Activated naive CD8-positive, alpha-beta T cell treated with anti-CD3 and anti-CD28 coated beads for 36 hours (primary cell): Measurements from ENCODE around the gene TMEM231. TPM values are rescaled to one million over a fixed set of nuclear protein-coding genes. Genes with fewer than 3 reads are reported as not detected.
A peak's percentile ranks its signal among the peaks of the same experiment; 100 is the strongest.
"Not testable (repeated sequence)": the region's sequence is repeated elsewhere in the genome, so short reads cannot be mapped to it uniquely, and the experiment has no call there.

Experiments
- DNase-seq: peaks from one replicate; pipeline ENCODE4 v3.0.0; 2021
- H3K27ac Mint-ChIP-seq: one replicate; pipeline ENCODE4 v1.8.0; 2022; ENCODE audit warnings: mild to moderate bottlenecking, moderate library complexity, mixed read lengths
- H3K27me3 Mint-ChIP-seq: one replicate; pipeline ENCODE4 v1.8.0; 2022; ENCODE audit warnings: mild to moderate bottlenecking, mixed read lengths
- H3K36me3 Mint-ChIP-seq: one replicate; pipeline ENCODE4 v1.8.0; 2021; ENCODE audit warnings: mild to moderate bottlenecking, mixed read lengths
- H3K4me1 Mint-ChIP-seq: one replicate; pipeline ENCODE4 v1.8.0; 2021; ENCODE audit warnings: mixed read lengths
- H3K4me3 Mint-ChIP-seq: one replicate; pipeline ENCODE4 v1.8.0; 2022; ENCODE audit warnings: mild to moderate bottlenecking, moderate library complexity, mixed read lengths
- H3K9me3 Mint-ChIP-seq: one replicate; pipeline ENCODE4 v1.8.0; 2022; ENCODE audit warnings: mixed read lengths
- total RNA-seq, 2 experiments: library from RNA; stranded (reverse); gene quantifications; one replicate each; pipeline ENCODE4 v1.2.3, GENCODE V29; 2021

The TMEM231 gene, protein sequence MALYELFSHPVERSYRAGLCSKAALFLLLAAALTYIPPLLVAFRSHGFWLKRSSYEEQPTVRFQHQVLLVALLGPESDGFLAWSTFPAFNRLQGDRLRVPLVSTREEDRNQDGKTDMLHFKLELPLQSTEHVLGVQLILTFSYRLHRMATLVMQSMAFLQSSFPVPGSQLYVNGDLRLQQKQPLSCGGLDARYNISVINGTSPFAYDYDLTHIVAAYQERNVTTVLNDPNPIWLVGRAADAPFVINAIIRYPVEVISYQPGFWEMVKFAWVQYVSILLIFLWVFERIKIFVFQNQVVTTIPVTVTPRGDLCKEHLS
- total RNA-seq, result 1 to 10 TPM; 4.0 to 4.4 TPM

DNA sequence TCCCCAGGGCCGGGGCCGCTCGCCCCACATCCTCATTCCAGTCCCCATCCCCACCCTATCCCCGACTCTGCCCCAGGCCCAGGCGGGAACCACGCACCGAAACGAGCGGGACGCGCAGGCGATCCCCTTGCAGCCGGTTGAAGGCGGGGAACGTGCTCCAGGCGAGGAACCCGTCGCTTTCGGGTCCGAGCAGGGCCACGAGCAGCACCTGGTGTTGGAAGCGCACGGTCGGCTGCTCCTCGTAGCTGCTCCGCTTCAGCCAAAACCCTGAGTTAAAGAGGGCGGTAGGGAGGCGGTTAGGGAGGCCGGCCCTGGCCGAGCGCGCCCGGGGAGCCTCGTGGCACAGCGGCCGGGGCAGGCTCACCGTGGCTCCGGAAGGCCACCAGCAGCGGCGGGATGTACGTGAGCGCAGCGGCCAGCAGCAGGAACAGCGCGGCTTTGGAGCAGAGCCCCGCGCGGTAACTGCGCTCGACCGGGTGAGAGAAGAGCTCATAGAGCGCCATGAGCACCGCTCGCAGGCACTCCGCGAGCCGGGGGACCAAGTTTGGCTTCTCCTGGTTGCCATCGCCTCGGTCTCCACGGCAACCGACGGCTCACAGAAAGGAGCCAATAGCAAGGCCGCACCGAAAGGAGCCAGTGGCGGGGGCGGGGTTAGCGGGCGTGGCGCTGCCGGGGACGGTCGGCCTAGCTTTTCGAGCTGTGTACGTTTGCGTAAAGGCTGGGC, at the start of gene TMEM231:
Gene TMEM231 (minus strand): TSS at position 546 of the 724 bp plus-strand sequence. CDS start 43 bp downstream, at position 503.
- H3K27me3 Mint-ChIP-seq, result peaks cover 34% of the 10 kb centered on the region
- peak within 1 kb of the TSS; percentile 94 for H3K4me3 Mint-ChIP-seq
- peak within 1 kb of the TSS; percentile 86 for H3K27ac Mint-ChIP-seq
- peak; percentile 97 for DNase-seq
- H3K4me1 Mint-ChIP-seq, result peaks cover 4% of the 10 kb centered on the region
- H3K9me3 Mint-ChIP-seq, result no peaks in the 10 kb centered on the region
- no peaks in the 10 kb centered on the region for H3K36me3 Mint-ChIP-seq

DNA sequence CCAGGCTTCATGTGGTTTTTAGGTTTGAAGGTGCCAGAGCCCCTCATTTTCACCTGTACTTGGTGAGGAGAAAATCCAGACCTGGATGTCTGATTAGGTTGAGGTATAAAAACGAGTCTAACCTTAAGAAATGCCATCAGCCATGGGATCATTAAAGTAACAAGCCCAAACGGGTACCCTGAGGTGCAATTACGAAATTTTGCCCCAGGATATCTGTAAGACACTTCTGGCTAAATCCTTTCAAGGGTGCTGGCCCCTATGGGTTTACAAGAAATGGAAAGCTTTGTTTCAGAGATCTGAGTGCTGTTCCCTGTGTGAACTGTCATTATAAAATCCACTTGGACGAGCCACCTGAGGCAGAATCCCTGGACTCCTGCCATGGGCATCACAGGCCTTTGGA, 47.2 kb upstream of the TMEM231 start:
- Mint-ChIP-seq H3K9me3 (peaks cover 6% of the 10 kb centered on the region), H3K27ac (no peak overlapping the region)

DNA sequence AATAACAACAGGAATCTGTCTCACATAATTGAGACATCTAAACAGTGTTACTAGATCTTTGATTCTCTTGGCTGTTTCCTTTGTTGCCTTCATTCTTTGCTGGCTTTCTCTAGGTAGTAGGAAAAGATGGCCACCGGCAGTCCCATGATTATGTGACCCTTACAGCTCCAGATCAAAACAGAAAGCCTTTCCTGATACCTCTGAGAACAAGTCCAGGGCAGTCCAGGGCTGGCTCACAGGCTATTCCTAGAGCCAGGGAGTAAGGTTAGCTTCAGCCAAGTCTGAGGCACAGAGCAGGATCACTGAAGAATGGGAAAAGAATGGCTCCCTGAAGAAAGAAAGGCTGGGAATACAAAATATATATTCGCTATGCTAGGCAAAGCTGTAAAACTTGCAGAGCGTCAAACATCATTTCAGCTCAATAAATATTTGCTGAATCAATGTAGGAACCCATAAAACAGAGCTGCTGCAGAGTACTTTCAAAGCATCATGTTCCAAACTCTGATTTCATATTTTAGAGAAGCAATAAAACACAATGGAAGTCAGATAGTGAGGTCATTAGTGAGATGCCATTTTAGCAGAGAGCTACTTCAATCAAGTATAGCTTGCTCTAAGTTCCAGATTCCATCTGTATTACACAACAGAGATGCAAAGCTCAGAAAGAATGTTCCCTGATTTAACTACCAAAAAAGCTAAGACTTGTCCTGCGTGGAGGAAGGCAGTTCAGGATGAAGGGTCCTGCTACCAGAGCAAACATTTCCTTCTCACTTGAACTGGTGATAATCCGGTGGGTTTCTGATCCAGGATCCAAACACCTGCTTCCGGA, 43.6 kb upstream of the TMEM231 start:
- peaks cover 3% of the 10 kb centered on the region for H3K4me1 Mint-ChIP-seq
- peaks cover 48% of the 10 kb centered on the region for H3K36me3 Mint-ChIP-seq

More for the DNA sequence above, 47.2 kb upstream of the TMEM231 start:
- H3K36me3 Mint-ChIP-seq, result peaks cover 42% of the 10 kb centered on the region
- no peaks in the 10 kb centered on the region for H3K27me3 Mint-ChIP-seq
- no peak overlapping the region for H3K4me3 Mint-ChIP-seq
- DNase-seq, result no peak
- no peaks in the 10 kb centered on the region for H3K4me1 Mint-ChIP-seq

DNA sequence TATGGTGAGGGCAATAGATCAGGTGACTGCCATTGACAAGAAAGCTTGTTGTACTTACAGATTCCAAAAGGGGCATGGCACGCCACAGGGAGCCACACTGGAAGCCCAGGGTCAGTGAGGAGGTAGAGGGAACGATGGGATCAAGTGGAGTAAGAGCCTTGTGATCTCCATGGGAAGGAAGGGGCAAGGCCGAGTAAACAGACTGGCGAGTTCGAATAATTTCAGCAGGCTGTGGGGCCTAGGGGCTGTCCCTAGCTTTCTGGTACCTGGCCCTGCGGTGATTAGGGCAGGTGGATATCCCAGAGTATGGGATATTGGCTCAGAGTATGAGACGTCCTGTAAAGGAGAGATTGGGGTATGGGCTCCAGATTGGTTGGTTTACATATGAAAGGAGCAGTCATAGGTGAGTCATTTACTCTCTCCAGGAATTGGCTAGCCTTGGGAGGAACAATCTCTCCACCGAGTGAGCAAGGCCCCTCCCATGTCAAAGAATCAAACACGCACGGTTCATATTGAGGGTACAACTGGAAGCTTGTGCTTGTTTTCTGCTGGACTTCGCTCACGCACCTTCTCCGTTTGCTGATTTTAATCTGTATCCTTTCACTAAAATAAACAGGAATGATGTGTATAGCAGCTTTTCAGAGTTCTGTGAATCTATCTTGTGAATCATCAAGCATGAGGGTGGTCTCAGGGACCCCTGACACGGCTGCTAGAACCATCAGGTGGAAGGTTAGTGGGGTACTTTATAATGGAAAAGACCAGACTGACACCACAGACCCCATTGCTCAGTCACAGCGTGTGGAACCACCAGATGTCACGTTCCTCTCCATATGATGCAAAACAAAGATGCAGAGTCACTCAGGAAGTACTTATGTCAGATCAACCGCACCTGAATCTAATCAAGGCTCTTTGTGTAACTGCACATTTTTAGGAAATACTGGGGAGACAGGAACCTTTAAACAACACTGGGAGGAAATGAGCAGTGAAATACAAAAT, 38.1 kb upstream of the TMEM231 start:
- no peaks in the 10 kb centered on the region for H3K27me3 Mint-ChIP-seq
- H3K27ac Mint-ChIP-seq, result peak overlapping the region; percentile 77
- peaks cover 13% of the 10 kb centered on the region for H3K4me1 Mint-ChIP-seq
- DNase-seq, result no peak
- peaks cover 19% of the 10 kb centered on the region for H3K36me3 Mint-ChIP-seq
- no peaks in the 10 kb centered on the region for H3K9me3 Mint-ChIP-seq
- no peak overlapping the region for H3K4me3 Mint-ChIP-seq

More for the DNA sequence above, 43.6 kb upstream of the TMEM231 start:
- H3K27me3 Mint-ChIP-seq, result no peaks in the 10 kb centered on the region
- DNase-seq, result no peak
- H3K9me3 Mint-ChIP-seq, result peaks cover 6% of the 10 kb centered on the region
- no peak overlapping the region for H3K27ac Mint-ChIP-seq
- no peak overlapping the region for H3K4me3 Mint-ChIP-seq

DNA sequence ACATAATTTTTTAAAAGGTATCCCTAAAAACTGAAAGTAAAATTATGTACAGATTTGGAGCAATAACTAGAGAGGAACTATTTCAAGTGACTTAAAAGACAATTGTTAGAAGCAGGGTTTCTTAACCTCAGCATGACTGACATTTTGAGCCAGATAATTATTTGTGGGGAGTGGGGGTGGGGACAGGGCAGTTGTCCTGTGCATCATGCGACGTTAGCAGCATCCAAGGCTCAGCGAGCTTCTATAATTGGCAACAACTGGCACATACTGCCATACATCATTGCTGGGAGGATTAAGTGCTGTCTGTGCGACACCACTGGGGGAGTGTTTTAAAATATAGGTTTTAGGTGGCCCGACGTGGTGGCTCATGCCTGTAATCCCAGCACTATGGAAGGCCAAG, 37.3 kb upstream of the TMEM231 start:
- peaks cover 17% of the 10 kb centered on the region for H3K36me3 Mint-ChIP-seq
- no peaks in the 10 kb centered on the region for H3K27me3 Mint-ChIP-seq
- no peak overlapping the region for H3K4me3 Mint-ChIP-seq
- DNase-seq, result no peak
- H3K9me3 Mint-ChIP-seq, result no peaks in the 10 kb centered on the region
- H3K27ac Mint-ChIP-seq, result no peak overlapping the region
- H3K4me1 Mint-ChIP-seq, result peaks cover 13% of the 10 kb centered on the region

DNA sequence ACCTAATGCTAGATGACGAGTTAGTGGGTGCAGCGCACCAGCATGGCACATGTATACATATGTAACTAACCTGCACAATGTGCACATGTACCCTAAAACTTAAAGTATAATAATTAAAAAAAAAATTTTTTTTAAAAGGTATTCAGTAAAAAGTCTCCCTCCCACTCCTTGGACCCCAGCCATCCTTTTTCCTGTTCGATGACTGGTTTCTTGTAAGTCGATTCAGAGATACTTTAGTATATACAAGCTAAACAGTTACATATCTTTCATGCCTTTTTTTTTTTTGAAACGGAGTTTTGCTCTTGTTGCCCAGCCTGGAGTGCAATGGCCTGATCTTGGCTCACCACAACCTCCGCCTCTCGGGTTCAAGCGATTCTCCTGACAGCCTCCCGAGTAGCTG, 35.9 kb upstream of the TMEM231 start:
- H3K27ac Mint-ChIP-seq, DNase-seq, H3K27me3 Mint-ChIP-seq, H3K4me3 Mint-ChIP-seq, H3K36me3 Mint-ChIP-seq, H3K9me3 Mint-ChIP-seq: not testable (repeated sequence)
- peaks cover 13% of the 10 kb centered on the region for H3K4me1 Mint-ChIP-seq

DNA sequence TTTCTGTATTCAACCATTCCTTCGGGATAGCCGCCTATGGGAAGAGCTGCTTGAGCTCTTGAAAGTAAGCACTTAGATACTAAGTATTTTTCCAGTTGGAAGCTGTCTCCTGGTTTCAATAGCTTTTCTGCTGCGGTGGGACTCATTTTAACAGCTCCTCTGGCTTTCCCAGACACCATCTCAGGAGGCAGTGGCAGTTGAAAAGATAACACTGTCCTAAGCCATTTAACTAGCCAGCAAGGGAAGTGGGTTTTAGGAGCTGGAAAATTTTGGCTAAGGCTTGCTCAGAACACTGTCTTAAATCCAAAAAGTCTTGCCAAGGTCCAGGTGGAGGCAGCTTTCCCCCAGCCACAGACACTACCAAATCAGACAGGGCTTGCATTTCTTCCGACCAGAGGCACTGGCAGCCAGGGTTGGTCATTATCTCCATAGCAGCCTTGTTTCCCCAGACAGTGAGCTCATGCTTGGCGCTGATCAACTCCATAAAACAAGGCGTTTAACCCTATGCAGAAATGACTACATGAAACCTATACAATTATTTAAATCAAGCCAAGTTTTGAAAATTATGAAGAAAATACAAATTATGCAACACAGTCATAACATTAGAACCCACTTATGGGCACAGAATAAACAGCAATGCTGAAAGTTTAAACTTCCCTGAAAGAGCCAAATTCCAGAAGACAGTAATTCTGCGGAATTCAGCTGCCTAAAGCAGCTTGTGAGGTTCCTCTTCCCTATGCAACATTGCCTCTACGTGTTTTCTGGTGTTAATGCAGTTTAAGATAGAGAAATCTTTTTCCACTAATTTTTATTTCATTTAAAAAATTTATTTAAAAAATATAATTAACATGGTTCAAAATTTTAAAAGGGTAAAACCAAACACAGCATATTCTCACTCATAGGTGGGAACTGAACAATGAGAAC, 35.1 kb upstream of the TMEM231 start:
- Mint-ChIP-seq H3K4me1 (peaks cover 13% of the 10 kb centered on the region), H3K36me3 (peaks cover 5% of the 10 kb centered on the region), H3K9me3 (no peaks in the 10 kb centered on the region), H3K27me3 (no peaks in the 10 kb centered on the region), H3K4me3 (no peak overlapping the region), H3K27ac (no peak overlapping the region)
- no peak for DNase-seq

DNA sequence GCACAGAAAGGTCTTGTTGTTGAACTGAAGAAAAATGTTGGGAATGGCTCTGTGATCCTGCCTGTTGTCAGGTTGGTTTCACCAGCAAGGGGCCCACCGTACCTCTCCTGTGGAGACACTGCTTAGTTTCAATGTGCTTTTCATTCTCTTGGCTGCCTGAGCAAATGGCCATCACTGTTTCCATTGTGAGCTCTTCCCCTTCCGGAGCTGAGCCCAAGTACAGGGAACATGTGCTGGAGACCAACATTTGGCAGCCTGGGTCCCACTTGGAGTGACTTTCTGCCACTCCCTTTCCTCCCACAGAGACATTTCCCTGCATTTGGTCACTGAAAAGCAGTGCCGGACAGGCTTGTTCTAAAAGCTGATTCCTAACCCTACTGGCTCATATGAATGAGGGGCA, 33.3 kb upstream of the TMEM231 start:
- Mint-ChIP-seq H3K4me3 (no peak overlapping the region), H3K9me3 (no peaks in the 10 kb centered on the region), H3K36me3 (peaks cover 5% of the 10 kb centered on the region), H3K27ac (no peak overlapping the region), H3K27me3 (no peaks in the 10 kb centered on the region), H3K4me1 (peaks cover 7% of the 10 kb centered on the region)
- no peak for DNase-seq

DNA sequence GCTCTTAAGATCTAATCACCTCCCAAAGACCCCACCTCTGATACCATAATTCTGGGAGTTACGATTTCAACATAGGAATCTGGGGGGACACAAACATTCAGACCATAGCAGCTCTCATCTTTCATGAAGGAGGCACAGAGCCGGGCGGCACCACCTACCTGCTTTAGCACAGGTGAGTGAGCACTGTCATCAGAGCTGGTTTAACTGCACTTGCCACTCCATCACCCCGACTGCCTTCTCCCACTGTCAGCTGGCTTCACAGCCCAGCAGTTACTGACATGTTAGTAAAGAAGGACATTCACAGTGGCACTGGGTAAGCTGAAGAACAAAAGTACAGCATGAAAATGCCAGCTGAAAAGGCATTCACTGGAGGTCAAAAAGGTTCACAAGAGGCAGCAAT, 32.7 kb upstream of the TMEM231 start:
- H3K36me3 Mint-ChIP-seq, result peaks cover under 1% of the 10 kb centered on the region
- peaks cover under 1% of the 10 kb centered on the region for H3K4me1 Mint-ChIP-seq
- DNase-seq, result no peak
- H3K27ac Mint-ChIP-seq, result no peak overlapping the region
- no peak overlapping the region for H3K4me3 Mint-ChIP-seq
- no peaks in the 10 kb centered on the region for H3K27me3 Mint-ChIP-seq
- H3K9me3 Mint-ChIP-seq, result no peaks in the 10 kb centered on the region

DNA sequence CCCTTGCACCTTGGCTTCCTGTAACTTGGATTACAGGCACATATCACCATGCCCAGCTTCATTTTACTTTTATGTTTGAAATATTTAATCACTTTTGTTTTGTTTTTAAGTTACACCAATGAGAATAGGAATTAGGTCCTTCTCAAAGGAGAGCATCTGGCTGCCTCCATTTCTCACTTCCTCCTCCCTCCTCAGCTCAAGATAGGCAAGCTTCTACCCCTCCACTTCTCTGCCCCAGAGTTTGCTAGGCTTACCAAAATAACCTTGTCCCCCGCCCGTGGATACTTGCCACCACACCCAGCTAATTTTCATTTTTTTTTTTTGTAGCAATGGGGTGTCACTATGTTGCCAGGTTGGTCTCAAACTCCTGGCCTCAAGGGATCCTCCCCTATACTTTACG, 28.1 kb upstream of the TMEM231 start:
- Mint-ChIP-seq H3K4me3 (no peak overlapping the region), H3K36me3 (peaks cover 2% of the 10 kb centered on the region), H3K27me3 (no peaks in the 10 kb centered on the region), H3K9me3 (no peaks in the 10 kb centered on the region), H3K27ac (no peak overlapping the region), H3K4me1 (no peaks in the 10 kb centered on the region)
- DNase-seq, result no peak

DNA sequence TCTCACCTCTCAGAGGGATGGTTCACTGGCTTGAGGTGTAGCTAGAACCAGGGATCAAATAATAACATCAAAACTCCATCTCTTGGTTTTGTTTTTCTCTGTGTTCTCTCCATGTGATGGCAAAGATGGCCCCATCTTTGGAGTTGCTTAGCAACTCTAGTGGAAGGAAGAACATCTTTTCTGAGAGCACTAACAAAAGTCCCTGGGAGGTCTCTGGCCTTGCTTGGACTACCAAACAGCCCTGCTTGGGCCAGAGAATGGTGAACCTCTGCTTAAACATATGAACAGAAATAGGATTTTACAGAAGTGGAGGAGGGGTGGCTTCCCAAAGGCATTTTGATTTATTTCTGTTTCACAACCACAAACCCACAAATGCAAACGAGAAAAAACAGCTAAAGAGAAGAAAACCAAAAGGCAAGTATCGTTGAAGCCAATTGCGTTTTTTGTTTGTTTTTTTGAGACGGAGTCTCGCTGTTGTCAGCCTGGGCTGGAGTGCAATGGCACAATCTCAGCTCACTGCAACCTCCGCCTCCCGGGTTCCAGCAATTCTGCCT, 23.3 kb upstream of the TMEM231 start:
- Mint-ChIP-seq H3K27me3 (no peaks in the 10 kb centered on the region), H3K9me3 (no peaks in the 10 kb centered on the region), H3K4me1 (peaks cover 15% of the 10 kb centered on the region)

DNA sequence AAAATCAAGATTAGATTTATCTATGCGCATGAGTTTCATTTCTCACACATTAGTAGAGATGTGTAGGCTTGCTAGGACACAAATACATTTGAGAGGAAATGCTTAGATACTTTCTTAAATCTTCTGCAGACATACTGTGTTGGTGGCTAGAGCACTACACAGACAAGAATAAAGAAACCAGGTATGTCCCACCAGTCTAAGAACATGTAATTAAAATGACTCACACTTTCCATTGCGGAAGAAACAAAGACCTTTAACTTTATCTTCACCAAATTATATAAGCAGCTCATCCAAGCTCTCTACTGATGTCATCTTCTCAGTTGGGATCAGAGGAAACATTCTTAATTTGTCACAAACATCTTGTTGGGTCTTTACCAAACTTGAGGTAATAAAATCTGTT, 22.7 kb upstream of the TMEM231 start:
- no peak for DNase-seq
- Mint-ChIP-seq H3K9me3 (no peaks in the 10 kb centered on the region), H3K4me3 (no peak overlapping the region), H3K27ac (peak overlapping the region; percentile 30), H3K36me3 (peaks cover 15% of the 10 kb centered on the region), H3K27me3 (no peaks in the 10 kb centered on the region), H3K4me1 (peaks cover 15% of the 10 kb centered on the region)

More for the DNA sequence above, 23.3 kb upstream of the TMEM231 start:
- peaks cover 15% of the 10 kb centered on the region for H3K36me3 Mint-ChIP-seq
- DNase-seq, result no peak
- H3K4me3 Mint-ChIP-seq, result no peak overlapping the region
- no peak overlapping the region for H3K27ac Mint-ChIP-seq

DNA sequence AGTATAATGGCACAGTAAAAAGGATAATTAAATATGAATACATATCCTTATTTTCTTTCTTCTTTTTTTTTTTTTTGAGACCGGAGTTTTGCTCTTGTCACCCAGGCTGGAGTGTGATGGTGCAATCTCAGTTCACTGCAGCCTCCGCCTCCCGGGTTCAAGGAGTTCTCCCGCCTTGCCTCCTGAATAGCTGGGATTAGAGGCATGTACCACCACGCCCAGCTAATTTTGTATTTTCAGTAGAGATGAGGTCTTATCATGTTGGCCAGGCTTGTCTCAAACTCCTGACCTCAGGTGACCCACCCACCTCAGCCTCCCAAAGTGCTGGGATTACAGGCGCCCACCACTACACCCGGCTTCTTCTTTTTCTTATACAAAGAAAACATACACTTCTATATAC, 22.2 kb upstream of the TMEM231 start:
- Mint-ChIP-seq H3K9me3 (no peaks in the 10 kb centered on the region), H3K36me3 (peaks cover 15% of the 10 kb centered on the region), H3K27me3 (no peaks in the 10 kb centered on the region), H3K4me1 (peaks cover 18% of the 10 kb centered on the region), H3K4me3 (no peak overlapping the region), H3K27ac (no peak overlapping the region)
- DNase-seq, result no peak
